HepG2 (cell line): ENCODE results near the gene TXNL4A. TPM values are rescaled to one million over a fixed set of nuclear protein-coding genes. Genes with fewer than 3 reads are reported as not detected.

ENCODE experiments used
- ARHGAP35 ChIP-seq: sonication (generic); formaldehyde crosslinking; IDR thresholded peaks from 2 replicates; pipeline ENCODE4 v1.9.0; 2022; ENCODE audit warnings: mild to moderate bottlenecking, inconsistent platforms, moderate library complexity, missing genetic modification reagents, borderline replicate concordance
- ARNTL ChIP-seq: sonication (generic); formaldehyde crosslinking; IDR thresholded peaks from 2 replicates; pipeline ENCODE4 v1.4.0; 2020; ENCODE audit warnings: mild to moderate bottlenecking, missing genetic modification reagents
- CHD4 ChIP-seq: fragments of 200-600 bp; sonication (generic); IDR thresholded peaks from 2 replicates; pipeline ENCODE4 v1.7.0; 2017; ENCODE audit warnings: mild to moderate bottlenecking, low read length, borderline replicate concordance
- MAF1 ChIP-seq: sonication (generic); formaldehyde crosslinking; IDR thresholded peaks from 2 replicates; pipeline ENCODE4 v1.5.0; 2020; ENCODE audit warnings: missing genetic modification reagents, borderline replicate concordance
- MEIS1 ChIP-seq: sonication (generic); formaldehyde crosslinking; IDR thresholded peaks from 2 replicates; pipeline ENCODE4 v1.9.0; 2021; ENCODE audit warnings: mild to moderate bottlenecking, missing genetic modification reagents, moderate library complexity, borderline replicate concordance
- NBN ChIP-seq: fragments of 450-650 bp; conservative IDR thresholded peaks from 2 replicates; pipeline ENCODE4 v1.6.1; 2017
- SIN3B ChIP-seq: fragments of 150-350 bp; IDR thresholded peaks from 2 replicates; pipeline ENCODE4 v1.6.1; 2014; ENCODE audit warnings: low read length
- SIX1 ChIP-seq: sonication (generic); formaldehyde crosslinking; IDR thresholded peaks from 2 replicates; pipeline ENCODE4 v1.4.0; 2020; ENCODE audit warnings: missing genetic modification reagents, borderline replicate concordance
- WIZ ChIP-seq: sonication (generic); formaldehyde crosslinking; IDR thresholded peaks from 2 replicates; pipeline ENCODE4 v1.5.1; 2020; ENCODE audit warnings: mild to moderate bottlenecking, missing genetic modification reagents
- ZFX ChIP-seq: sonication (generic); formaldehyde crosslinking; IDR thresholded peaks from 2 replicates; pipeline ENCODE4 v1.4.0; 2020; ENCODE audit warnings: mild to moderate bottlenecking, low read depth, missing genetic modification reagents, moderate library complexity
- ZFYVE20 ChIP-seq: sonication (generic); formaldehyde crosslinking; IDR thresholded peaks from 2 replicates; pipeline ENCODE4 v1.8.0; 2023; ENCODE audit warnings: low read depth, mild to moderate bottlenecking, moderate library complexity, missing genetic modification reagents, borderline replicate concordance
- ZNF790 ChIP-seq: sonication (generic); formaldehyde crosslinking; IDR thresholded peaks from 2 replicates; pipeline ENCODE4 v1.8.0; 2022; ENCODE audit warnings: missing genetic modification reagents, mild to moderate bottlenecking, borderline replicate concordance
- polyA plus RNA-seq, 8 experiments: library from polyadenylated mRNA; depleted of rRNA in 3 of 8; stranded (reverse) in 7 of 8; unstranded in 1 of 8; fragments of >200 nt; fragmentation: Illumina TruSeq in 4 of 8; extraction: Trizol in 4 of 8; gene quantifications; 2 replicates each; pipeline versions ENCODE4 v1.2.1 to v1.2.3, GENCODE V29; 2011 to 2016; ENCODE audit warnings: low read depth in 4 of 8, missing spikeins in 1 of 8, mixed read lengths in 1 of 8; ENCODE audit not compliant: insufficient read depth in 1 of 8
- total RNA-seq, 5 experiments: library from RNA; depleted of rRNA; stranded (reverse); fragments of >200 nt; fragmentation: Illumina TruSeq; extraction: Trizol; gene quantifications; 2 replicates each; pipeline ENCODE4 v1.2.3, GENCODE V29; 2016; ENCODE audit warnings: low read depth in 1 of 5
- TF ChIP-seq, protein P1 (sequence below): sonication (generic); formaldehyde crosslinking; IDR thresholded peaks from 2 replicates; pipeline ENCODE4 v1.4.0; 2020; ENCODE audit warnings: missing genetic modification reagents, borderline replicate concordance
- TF ChIP-seq, protein P2 (sequence below): sonication (generic); formaldehyde crosslinking; IDR thresholded peaks from one replicate; pipeline ENCODE4 v1.5.1; 2020; ENCODE audit warnings: mild to moderate bottlenecking, missing genetic modification reagents; ENCODE audit errors: not compliant biosample characterization
- TF ChIP-seq, protein P3 (sequence below): sonication (generic); formaldehyde crosslinking; IDR thresholded peaks from 2 replicates; pipeline ENCODE4 v1.5.1; 2020; ENCODE audit warnings: missing genetic modification reagents, mild to moderate bottlenecking, borderline replicate concordance

Gene TXNL4A
- total and polyA plus RNA-seq, 2 of the 13 experiments (the other 11 are each of a cell fraction or from before 2014, with no cell fraction given): 172 to 202 TPM

DNA sequence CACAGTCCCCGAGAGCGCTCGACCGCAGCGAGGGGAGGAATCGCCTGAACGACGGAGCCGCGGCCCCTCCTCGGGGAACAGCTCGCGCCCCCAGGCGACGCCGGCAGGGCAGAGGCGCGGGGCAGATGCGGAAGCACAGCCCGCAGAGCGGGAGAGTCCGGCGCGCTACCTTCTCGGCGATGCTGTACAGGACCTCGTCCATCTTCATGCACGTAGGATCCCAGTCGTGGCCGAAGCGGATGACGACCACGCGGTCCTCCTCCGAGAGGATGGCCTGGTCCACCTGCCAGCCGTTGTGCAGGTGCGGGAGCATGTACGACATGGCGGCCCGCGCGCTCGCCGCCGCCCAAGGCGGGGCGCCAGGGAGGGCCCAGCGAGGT lies 302 bp downstream of the TXNL4A start (continued):
- TF ChIP-seq NBN (no peak), MAF1 (CRISPR knock-in tag) (no peak), ZNF790 (no peak), WIZ (CRISPR knock-in tag) (peak; percentile 53; the same call in 1 of the 2 replicates), SIN3B (no peak), ZFYVE20 (CRISPR knock-in tag) (no peak), ZFX (peak; percentile 85; the same call in 1 of the 2 replicates), SIX1 (no peak), CHD4 (no peak), ARHGAP35 (no peak), ARNTL (CRISPR knock-in tag) (no peak), MEIS1 (CRISPR knock-in tag) (0 out of 2 replicates have a peak, but pooled peaks have one; percentile 47)
- TF ChIP-seq, protein P1, sequence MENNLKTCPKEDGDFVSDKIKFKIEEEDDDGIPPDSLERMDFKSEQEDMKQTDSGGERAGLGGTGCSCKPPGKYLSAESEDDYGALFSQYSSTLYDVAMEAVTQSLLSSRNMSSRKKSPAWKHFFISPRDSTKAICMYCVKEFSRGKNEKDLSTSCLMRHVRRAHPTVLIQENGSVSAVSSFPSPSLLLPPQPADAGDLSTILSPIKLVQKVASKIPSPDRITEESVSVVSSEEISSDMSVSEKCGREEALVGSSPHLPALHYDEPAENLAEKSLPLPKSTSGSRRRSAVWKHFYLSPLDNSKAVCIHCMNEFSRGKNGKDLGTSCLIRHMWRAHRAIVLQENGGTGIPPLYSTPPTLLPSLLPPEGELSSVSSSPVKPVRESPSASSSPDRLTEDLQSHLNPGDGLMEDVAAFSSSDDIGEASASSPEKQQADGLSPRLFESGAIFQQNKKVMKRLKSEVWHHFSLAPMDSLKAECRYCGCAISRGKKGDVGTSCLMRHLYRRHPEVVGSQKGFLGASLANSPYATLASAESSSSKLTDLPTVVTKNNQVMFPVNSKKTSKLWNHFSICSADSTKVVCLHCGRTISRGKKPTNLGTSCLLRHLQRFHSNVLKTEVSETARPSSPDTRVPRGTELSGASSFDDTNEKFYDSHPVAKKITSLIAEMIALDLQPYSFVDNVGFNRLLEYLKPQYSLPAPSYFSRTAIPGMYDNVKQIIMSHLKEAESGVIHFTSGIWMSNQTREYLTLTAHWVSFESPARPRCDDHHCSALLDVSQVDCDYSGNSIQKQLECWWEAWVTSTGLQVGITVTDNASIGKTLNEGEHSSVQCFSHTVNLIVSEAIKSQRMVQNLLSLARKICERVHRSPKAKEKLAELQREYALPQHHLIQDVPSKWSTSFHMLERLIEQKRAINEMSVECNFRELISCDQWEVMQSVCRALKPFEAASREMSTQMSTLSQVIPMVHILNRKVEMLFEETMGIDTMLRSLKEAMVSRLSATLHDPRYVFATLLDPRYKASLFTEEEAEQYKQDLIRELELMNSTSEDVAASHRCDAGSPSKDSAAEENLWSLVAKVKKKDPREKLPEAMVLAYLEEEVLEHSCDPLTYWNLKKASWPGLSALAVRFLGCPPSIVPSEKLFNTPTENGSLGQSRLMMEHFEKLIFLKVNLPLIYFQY (CRISPR knock-in tag): no peak
- TF ChIP-seq, protein P2, sequence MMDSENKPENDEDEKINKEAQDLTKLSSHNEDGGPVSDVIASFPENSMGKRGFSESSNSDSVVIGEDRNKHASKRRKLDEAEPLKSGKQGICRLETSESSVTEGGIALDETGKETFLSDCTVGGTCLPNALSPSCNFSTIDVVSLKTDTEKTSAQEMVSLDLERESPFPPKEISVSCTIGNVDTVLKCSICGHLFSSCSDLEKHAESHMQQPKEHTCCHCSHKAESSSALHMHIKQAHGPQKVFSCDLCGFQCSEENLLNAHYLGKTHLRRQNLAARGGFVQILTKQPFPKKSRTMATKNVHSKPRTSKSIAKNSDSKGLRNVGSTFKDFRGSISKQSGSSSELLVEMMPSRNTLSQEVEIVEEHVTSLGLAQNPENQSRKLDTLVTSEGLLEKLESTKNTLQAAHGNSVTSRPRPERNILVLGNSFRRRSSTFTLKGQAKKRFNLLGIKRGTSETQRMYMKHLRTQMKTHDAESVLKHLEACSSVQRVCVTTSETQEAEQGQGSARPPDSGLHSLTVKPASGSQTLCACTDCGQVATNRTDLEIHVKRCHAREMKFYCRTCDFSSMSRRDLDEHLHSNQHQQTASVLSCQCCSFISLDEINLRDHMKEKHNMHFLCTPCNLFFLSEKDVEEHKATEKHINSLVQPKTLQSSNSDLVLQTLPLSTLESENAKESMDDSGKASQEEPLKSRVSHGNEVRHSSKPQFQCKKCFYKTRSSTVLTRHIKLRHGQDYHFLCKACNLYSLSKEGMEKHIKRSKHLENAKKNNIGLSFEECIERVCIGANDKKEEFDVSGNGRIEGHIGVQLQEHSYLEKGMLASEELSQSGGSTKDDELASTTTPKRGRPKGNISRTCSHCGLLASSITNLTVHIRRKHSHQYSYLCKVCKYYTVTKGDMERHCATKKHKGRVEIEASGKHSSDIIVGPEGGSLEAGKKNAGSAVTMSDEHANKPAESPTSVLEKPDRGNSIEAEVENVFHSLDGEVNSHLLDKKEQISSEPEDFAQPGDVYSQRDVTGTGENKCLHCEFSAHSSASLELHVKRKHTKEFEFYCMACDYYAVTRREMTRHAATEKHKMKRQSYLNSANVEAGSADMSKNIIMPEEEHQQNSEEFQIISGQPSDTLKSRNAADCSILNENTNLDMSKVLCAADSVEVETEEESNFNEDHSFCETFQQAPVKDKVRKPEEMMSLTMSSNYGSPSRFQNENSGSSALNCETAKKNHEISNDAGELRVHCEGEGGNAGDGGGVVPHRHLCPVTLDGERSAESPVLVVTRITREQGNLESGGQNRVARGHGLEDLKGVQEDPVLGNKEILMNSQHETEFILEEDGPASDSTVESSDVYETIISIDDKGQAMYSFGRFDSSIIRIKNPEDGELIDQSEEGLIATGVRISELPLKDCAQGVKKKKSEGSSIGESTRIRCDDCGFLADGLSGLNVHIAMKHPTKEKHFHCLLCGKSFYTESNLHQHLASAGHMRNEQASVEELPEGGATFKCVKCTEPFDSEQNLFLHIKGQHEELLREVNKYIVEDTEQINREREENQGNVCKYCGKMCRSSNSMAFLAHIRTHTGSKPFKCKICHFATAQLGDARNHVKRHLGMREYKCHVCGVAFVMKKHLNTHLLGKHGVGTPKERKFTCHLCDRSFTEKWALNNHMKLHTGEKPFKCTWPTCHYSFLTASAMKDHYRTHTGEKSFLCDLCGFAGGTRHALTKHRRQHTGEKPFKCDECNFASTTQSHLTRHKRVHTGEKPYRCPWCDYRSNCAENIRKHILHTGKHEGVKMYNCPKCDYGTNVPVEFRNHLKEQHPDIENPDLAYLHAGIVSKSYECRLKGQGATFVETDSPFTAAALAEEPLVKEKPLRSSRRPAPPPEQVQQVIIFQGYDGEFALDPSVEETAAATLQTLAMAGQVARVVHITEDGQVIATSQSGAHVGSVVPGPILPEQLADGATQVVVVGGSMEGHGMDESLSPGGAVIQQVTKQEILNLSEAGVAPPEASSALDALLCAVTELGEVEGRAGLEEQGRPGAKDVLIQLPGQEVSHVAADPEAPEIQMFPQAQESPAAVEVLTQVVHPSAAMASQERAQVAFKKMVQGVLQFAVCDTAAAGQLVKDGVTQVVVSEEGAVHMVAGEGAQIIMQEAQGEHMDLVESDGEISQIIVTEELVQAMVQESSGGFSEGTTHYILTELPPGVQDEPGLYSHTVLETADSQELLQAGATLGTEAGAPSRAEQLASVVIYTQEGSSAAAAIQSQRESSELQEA (CRISPR knock-in tag): no peak
- TF ChIP-seq, protein P3, sequence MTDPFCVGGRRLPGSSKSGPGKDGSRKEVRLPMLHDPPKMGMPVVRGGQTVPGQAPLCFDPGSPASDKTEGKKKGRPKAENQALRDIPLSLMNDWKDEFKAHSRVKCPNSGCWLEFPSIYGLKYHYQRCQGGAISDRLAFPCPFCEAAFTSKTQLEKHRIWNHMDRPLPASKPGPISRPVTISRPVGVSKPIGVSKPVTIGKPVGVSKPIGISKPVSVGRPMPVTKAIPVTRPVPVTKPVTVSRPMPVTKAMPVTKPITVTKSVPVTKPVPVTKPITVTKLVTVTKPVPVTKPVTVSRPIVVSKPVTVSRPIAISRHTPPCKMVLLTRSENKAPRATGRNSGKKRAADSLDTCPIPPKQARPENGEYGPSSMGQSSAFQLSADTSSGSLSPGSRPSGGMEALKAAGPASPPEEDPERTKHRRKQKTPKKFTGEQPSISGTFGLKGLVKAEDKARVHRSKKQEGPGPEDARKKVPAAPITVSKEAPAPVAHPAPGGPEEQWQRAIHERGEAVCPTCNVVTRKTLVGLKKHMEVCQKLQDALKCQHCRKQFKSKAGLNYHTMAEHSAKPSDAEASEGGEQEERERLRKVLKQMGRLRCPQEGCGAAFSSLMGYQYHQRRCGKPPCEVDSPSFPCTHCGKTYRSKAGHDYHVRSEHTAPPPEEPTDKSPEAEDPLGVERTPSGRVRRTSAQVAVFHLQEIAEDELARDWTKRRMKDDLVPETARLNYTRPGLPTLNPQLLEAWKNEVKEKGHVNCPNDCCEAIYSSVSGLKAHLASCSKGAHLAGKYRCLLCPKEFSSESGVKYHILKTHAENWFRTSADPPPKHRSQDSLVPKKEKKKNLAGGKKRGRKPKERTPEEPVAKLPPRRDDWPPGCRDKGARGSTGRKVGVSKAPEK (CRISPR knock-in tag): peak; percentile 67; the same call in 1 of the 2 replicates
